ENCODE results near the gene FIP1L1.

GRCh38 chr4:53348046-53348445 lies 29.4 kb upstream of the FIP1L1 start:
- TF ChIP-seq RFX5 (IDR thresholded peaks at IDR 0.05; ENCODE audit: low read depth, low read length) (no peak), POLR2A (IDR thresholded peaks at IDR 0.05; ENCODE audit: low read depth, low read length) (no peak), CTCF (conservative IDR thresholded peaks at IDR 0.05; ENCODE audit: low read depth, low read length) (no peak), NFE2L2 (IDR thresholded peaks at IDR 0.05; ENCODE audit: low read depth, low read length) (no peak), MAFK (IDR thresholded peaks at IDR 0.05; ENCODE audit: low read depth, low read length) (no peak), RCOR1 (IDR thresholded peaks at IDR 0.05; ENCODE audit: insufficient replicate concordance, low read length) (no peak), FOS (IDR thresholded peaks at IDR 0.05; ENCODE audit: low read depth, low read length) (no peak), CHD1 (IDR thresholded peaks at IDR 0.05; ENCODE audit: low read depth, low read length) (no peak), ELK1 (IDR thresholded peaks at IDR 0.05; ENCODE audit: borderline replicate concordance, low read depth, low read length) (no peak)
